HG03095 (cell line): ENCODE results near the gene TMEM89.

ENCODE experiments used
- ATAC-seq: cut with Tn5 transposase; IDR thresholded peaks from one replicate; pipeline ENCODE4 v1.9.1; 2021; ENCODE audit warnings: moderate library complexity; ENCODE audit not compliant: unreplicated experiment

The TMEM89 gene

GRCh38 chr3:48619541-48620524 lies 1.7 kb downstream of the TMEM89 start:
- ATAC-seq, result no peak

- no peak for ATAC-seq
Measured at GRCh38 chr3:48617559-48617958, 4.0 kb downstream of the TMEM89 start.

GRCh38 chr3:48614044-48614443 lies 7.5 kb downstream of the TMEM89 start:
- no peak for ATAC-seq

GRCh38 chr3:48612309-48612708 lies 9.3 kb downstream of the TMEM89 start:
- ATAC-seq, result no peak

- peak; percentile 97 for ATAC-seq
Measured at GRCh38 chr3:48609088-48610005, 12.2 kb downstream of the TMEM89 start, which contains the start of gene UQCRC1. Gene UQCRC1 (minus strand): TSS chr3:48609646. CDS start chr3:48609620, 26 bp downstream.

- ATAC-seq, result no peak
Measured at GRCh38 chr3:48607519-48607918, 14.1 kb downstream of the TMEM89 start.

GRCh38 chr3:48601622-48601994 lies 20.0 kb downstream of the TMEM89 start:
- no peak for ATAC-seq

- ATAC-seq, result no peak
Measured at GRCh38 chr3:48600711-48601621, 20.6 kb downstream of the TMEM89 start.

- ATAC-seq, result no peak
Measured at GRCh38 chr3:48599509-48600285, 21.9 kb downstream of the TMEM89 start.

- no peak for ATAC-seq
Measured at GRCh38 chr3:48599077-48599501, 22.5 kb downstream of the TMEM89 start.

- no peak for ATAC-seq
Measured at GRCh38 chr3:48598323-48599076, 23.1 kb downstream of the TMEM89 start.

- no peak for ATAC-seq
Measured at GRCh38 chr3:48597408-48597800, 24.2 kb downstream of the TMEM89 start.

GRCh38 chr3:48596676-48597407 lies 24.7 kb downstream of the TMEM89 start:
- ATAC-seq, result no peak

- no peak for ATAC-seq
Measured at GRCh38 chr3:48596157-48596556, 25.4 kb downstream of the TMEM89 start.

GRCh38 chr3:48595526-48596121 lies 25.9 kb downstream of the TMEM89 start:
- ATAC-seq, result no peak

GRCh38 chr3:48595075-48595525 lies 26.5 kb downstream of the TMEM89 start, which contains the start of gene COL7A1:
Gene COL7A1 (minus strand): TSS chr3:48595329. CDS start chr3:48595159, 170 bp downstream.
- no peak for ATAC-seq

- no peak for ATAC-seq
Measured at GRCh38 chr3:48594417-48595049, 27.0 kb downstream of the TMEM89 start.
